Measurements from ENCODE around the gene CENPO.

DNA sequence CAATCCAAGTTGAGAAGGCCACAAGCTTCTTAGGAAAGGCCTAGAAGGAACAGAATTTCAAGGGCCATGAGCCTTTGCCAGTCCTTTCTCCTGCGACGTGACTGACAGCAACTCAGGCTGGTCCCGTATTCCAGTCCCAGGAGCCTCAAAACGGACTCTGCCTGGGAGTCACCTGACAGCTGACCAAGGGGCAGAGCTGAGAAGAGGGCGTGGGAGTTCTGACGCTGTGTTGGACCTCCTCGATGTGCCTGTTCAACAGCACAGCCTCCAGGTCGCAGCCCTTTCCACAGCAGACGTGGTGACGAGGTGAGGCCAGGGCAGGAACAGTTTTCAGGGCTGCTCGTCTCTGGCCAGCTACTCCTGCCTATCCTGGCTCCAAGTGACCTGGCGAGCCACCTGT lies 37.6 kb downstream of the CENPO start:
- TF ChIP-seq POLR2A (IDR thresholded peaks at IDR 0.05) (no peak), POLR2AphosphoS5 (IDR thresholded peaks at IDR 0.05) (no peak)

All from prostate gland (tissue), 1 donor.